GM12875 (cell line): ENCODE data around the gene BCAS3.

ENCODE experiments used
- H3K4me3 ChIP-seq: one replicate; pipeline ENCODE4 v1.5.1; 2011; ENCODE audit warnings: low read depth, low read length, control low read depth
- CTCF ChIP-seq: IDR thresholded peaks from 2 replicates; pipeline ENCODE4 v1.5.1; 2011; ENCODE audit warnings: low read depth, mild to moderate bottlenecking, control low read depth, inconsistent platforms, low read length, moderate library complexity, borderline replicate concordance; ENCODE audit not compliant: insufficient read depth

The BCAS3 gene

GRCh38 chr17:61310590-61310989 is 632.9 kb downstream of the BCAS3 start:
- TF ChIP-seq CTCF: no peak
- H3K4me3 ChIP-seq: no peak overlapping the region

GRCh38 chr17:61312406-61313295 is 635.0 kb downstream of the BCAS3 start:
- no peak for TF ChIP-seq CTCF
- H3K4me3 ChIP-seq: no peak overlapping the region

- H3K4me3 ChIP-seq: no peak overlapping the region
- no peak for TF ChIP-seq CTCF
These were observed 636.0 kb downstream of the BCAS3 start for GRCh38 chr17:61313461-61314326.

GRCh38 chr17:61314368-61315078 is 636.9 kb downstream of the BCAS3 start:
- no peak overlapping the region for H3K4me3 ChIP-seq
- TF ChIP-seq CTCF: no peak

GRCh38 chr17:61316633-61317032 is 639.0 kb downstream of the BCAS3 start:
- TF ChIP-seq CTCF: no peak
- no peak overlapping the region for H3K4me3 ChIP-seq

- TF ChIP-seq CTCF: no peak
- no peak overlapping the region for H3K4me3 ChIP-seq
These were observed 640.1 kb downstream of the BCAS3 start for GRCh38 chr17:61317779-61318178.
